Measurements from ENCODE around the gene WDR27.

DNA sequence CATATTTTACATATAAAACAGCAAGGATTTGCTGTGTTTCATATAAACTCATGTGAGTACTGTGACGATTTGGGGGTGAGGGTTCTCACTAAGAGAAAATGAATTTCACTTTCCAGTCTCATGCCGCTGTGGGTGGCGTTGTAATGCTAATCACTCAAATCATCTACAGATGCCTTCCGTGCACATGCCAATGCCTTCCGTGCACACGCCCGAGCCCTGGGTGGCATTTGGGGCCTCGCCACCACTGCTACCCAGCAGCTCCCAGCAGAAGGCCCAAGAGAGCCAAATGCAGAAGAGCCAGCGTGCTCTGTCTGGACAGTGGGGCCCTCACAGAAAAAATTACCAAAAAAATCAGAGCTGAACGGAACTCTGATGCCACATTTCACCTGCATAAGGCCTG lies 53.7 kb downstream of the WDR27 start:
- TF ChIP-seq, protein P1, sequence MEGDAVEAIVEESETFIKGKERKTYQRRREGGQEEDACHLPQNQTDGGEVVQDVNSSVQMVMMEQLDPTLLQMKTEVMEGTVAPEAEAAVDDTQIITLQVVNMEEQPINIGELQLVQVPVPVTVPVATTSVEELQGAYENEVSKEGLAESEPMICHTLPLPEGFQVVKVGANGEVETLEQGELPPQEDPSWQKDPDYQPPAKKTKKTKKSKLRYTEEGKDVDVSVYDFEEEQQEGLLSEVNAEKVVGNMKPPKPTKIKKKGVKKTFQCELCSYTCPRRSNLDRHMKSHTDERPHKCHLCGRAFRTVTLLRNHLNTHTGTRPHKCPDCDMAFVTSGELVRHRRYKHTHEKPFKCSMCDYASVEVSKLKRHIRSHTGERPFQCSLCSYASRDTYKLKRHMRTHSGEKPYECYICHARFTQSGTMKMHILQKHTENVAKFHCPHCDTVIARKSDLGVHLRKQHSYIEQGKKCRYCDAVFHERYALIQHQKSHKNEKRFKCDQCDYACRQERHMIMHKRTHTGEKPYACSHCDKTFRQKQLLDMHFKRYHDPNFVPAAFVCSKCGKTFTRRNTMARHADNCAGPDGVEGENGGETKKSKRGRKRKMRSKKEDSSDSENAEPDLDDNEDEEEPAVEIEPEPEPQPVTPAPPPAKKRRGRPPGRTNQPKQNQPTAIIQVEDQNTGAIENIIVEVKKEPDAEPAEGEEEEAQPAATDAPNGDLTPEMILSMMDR (IDR thresholded peaks at IDR 0.05; ENCODE audit: poor library complexity, severe bottlenecking), result no peak
- TF ChIP-seq POLR2AphosphoS5 (IDR thresholded peaks at IDR 0.05), result no peak
- no peak for TF ChIP-seq RAD21 (conservative IDR thresholded peaks at IDR 0.05)
- TF ChIP-seq, protein P2, sequence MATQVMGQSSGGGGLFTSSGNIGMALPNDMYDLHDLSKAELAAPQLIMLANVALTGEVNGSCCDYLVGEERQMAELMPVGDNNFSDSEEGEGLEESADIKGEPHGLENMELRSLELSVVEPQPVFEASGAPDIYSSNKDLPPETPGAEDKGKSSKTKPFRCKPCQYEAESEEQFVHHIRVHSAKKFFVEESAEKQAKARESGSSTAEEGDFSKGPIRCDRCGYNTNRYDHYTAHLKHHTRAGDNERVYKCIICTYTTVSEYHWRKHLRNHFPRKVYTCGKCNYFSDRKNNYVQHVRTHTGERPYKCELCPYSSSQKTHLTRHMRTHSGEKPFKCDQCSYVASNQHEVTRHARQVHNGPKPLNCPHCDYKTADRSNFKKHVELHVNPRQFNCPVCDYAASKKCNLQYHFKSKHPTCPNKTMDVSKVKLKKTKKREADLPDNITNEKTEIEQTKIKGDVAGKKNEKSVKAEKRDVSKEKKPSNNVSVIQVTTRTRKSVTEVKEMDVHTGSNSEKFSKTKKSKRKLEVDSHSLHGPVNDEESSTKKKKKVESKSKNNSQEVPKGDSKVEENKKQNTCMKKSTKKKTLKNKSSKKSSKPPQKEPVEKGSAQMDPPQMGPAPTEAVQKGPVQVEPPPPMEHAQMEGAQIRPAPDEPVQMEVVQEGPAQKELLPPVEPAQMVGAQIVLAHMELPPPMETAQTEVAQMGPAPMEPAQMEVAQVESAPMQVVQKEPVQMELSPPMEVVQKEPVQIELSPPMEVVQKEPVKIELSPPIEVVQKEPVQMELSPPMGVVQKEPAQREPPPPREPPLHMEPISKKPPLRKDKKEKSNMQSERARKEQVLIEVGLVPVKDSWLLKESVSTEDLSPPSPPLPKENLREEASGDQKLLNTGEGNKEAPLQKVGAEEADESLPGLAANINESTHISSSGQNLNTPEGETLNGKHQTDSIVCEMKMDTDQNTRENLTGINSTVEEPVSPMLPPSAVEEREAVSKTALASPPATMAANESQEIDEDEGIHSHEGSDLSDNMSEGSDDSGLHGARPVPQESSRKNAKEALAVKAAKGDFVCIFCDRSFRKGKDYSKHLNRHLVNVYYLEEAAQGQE (IDR thresholded peaks at IDR 0.05; ENCODE audit: borderline replicate concordance), result no peak
- TF ChIP-seq SMC3 (conservative IDR thresholded peaks at IDR 0.05; ENCODE audit: poor library complexity), result no peak
- no peak for TF ChIP-seq EZH2 (IDR thresholded peaks at IDR 0.05; ENCODE audit: borderline replicate concordance, insufficient read depth, low read length, poor library complexity, severe bottlenecking)
- no peak for TF ChIP-seq EP300 (conservative IDR thresholded peaks at IDR 0.05; ENCODE audit: poor library complexity, severe bottlenecking)
- no peak for TF ChIP-seq TAF1 (IDR thresholded peaks at IDR 0.05; ENCODE audit: low read depth)
- no peak for TF ChIP-seq MXI1 (conservative IDR thresholded peaks at IDR 0.05; ENCODE audit: poor library complexity, severe bottlenecking)

Data from neural cell (in vitro differentiated cells).